HEK293T (cell line): ENCODE results near the gene AJM1.

Experiments
- CTCF ChIA-PET: fragments of 350-600 bp; formaldehyde crosslinking; extraction: SDS; loops from one replicate; lab custom pipeline; 2021; ENCODE audit warnings: antibody characterized with exemption, inconsistent platforms; lab: Yijun Ruan, JAX
- POLR2A ChIA-PET: fragments of 350-600 bp; formaldehyde crosslinking; extraction: SDS; loops from one replicate; lab custom pipeline; 2020; ENCODE audit warnings: antibody characterized with exemption, inconsistent platforms; lab: Yijun Ruan, JAX
- DNase-seq: peaks from one replicate; pipeline ENCODE4 v3.0.0; 2012; ENCODE audit warnings: mixed read lengths; ENCODE audit errors: extremely low spot score
- ARNT ChIP-seq: fragments of 450-650 bp; IDR thresholded peaks from 2 replicates; pipeline ENCODE4 v1.6.1; 2017; ENCODE audit warnings: mild to moderate bottlenecking
- BHLHE40 ChIP-seq: fragments of 450-650 bp; IDR thresholded peaks from 2 replicates; pipeline ENCODE4 v1.6.1; 2016; ENCODE audit warnings: mild to moderate bottlenecking, moderate library complexity, borderline replicate concordance
- CTBP1 ChIP-seq: fragments of 450-650 bp; IDR thresholded peaks from 2 replicates; pipeline ENCODE4 v1.6.1; 2016; ENCODE audit warnings: borderline replicate concordance
- ELF4 ChIP-seq: fragments of 450-650 bp; IDR thresholded peaks from 2 replicates; pipeline ENCODE4 v1.6.1; 2017; ENCODE audit warnings: antibody characterized with exemption
- FOXA1 ChIP-seq: fragments of 450-650 bp; IDR thresholded peaks from 2 replicates; pipeline ENCODE4 v1.6.1; 2016; ENCODE audit warnings: mild to moderate bottlenecking
- FOXK2 ChIP-seq: fragments of 450-650 bp; IDR thresholded peaks from 2 replicates; pipeline ENCODE4 v1.6.1; 2016; ENCODE audit warnings: mild to moderate bottlenecking
- FOXM1 ChIP-seq: fragments of 450-650 bp; IDR thresholded peaks from 2 replicates; pipeline ENCODE4 v1.6.1; 2017; ENCODE audit warnings: mild to moderate bottlenecking, borderline replicate concordance
- HDGF ChIP-seq: fragments of 450-650 bp; IDR thresholded peaks from 2 replicates; pipeline ENCODE4 v1.6.1; 2017; ENCODE audit warnings: antibody characterized with exemption, borderline replicate concordance
- L3MBTL2 ChIP-seq: fragments of 450-650 bp; conservative IDR thresholded peaks from 2 replicates; pipeline ENCODE4 v1.6.1; 2016; ENCODE audit warnings: mild to moderate bottlenecking
- LEF1 ChIP-seq: fragments of 450-650 bp; IDR thresholded peaks from 2 replicates; pipeline ENCODE4 v1.6.1; 2017; ENCODE audit warnings: mild to moderate bottlenecking, borderline replicate concordance
- NFRKB ChIP-seq: fragments of 450-650 bp; IDR thresholded peaks from 2 replicates; pipeline ENCODE4 v1.6.1; 2016; ENCODE audit warnings: mild to moderate bottlenecking, moderate library complexity
- SP1 ChIP-seq: fragments of 450-650 bp; IDR thresholded peaks from 2 replicates; pipeline ENCODE4 v1.6.1; 2017
- SUZ12 ChIP-seq: fragments of 450-650 bp; IDR thresholded peaks from 2 replicates; pipeline ENCODE4 v1.6.1; 2016; ENCODE audit warnings: mild to moderate bottlenecking
- TARDBP ChIP-seq: fragments of 450-650 bp; IDR thresholded peaks from 2 replicates; pipeline ENCODE4 v1.6.1; 2016
- ZNF384 ChIP-seq: fragments of 450-650 bp; IDR thresholded peaks from 2 replicates; pipeline ENCODE4 v1.6.1; 2016
- TF ChIP-seq, protein P1 (sequence below): fragments of 450-650 bp; IDR thresholded peaks from 2 replicates; pipeline ENCODE4 v1.6.1; 2016

AJM1 gene

DNA sequence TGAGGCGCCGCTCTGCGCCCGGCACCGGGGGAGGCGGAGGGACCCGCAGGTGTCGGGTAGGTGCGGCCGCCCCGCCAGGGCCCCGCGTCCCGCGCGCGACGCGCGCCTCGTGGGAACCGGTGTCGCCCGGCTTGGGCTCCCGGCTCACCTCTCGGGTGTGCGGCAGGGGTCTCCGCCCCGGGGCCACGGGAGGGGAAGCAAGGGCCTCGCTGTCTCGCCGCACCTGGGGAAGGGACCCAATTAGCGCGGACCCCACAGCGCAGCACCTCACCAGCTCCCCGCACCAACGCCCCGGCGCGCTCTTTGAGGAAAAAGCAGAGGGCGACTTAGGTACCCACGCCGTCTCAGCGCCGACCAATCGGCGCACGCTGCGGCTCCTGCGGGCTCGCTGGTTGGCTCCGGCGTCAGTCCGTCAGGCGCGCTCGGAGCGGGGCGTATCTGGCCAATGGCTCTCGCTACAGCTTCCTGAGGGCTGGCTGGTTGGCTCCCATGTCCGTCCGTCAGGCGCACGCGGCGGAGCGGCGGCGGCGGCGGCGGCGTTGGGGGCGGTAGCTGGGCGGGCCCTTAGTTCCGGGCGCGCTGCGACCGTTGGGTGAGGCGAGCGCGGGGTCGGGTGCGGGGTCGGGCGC, 43.8 kb downstream of the AJM1 start, which contains the start of gene TRAF2:
TSS of gene TRAF2 (plus strand) at position 567 of the 629 bp plus-strand sequence. CDS start 12,225 bp downstream, outside the sequence.
- ChIA-PET POLR2A (interaction anchor here (0.7 to 1.4 kb wide), 9 partner anchors 9 to 158 kb away, joined by 3 to 5 read pairs (median 3); partner anchors contain the start of gene EDF1), CTCF (interaction anchor here (0.8 kb wide), 1 partner anchor 101 kb away, joined by 4 read pairs; no protein-coding TSS in a partner anchor)
- DNase-seq, result peak; percentile 100
- no peak for TF ChIP-seq ELF4
- no peak for TF ChIP-seq LEF1
- TF ChIP-seq, protein P1, sequence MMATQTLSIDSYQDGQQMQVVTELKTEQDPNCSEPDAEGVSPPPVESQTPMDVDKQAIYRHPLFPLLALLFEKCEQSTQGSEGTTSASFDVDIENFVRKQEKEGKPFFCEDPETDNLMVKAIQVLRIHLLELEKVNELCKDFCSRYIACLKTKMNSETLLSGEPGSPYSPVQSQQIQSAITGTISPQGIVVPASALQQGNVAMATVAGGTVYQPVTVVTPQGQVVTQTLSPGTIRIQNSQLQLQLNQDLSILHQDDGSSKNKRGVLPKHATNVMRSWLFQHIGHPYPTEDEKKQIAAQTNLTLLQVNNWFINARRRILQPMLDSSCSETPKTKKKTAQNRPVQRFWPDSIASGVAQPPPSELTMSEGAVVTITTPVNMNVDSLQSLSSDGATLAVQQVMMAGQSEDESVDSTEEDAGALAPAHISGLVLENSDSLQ, result peak; percentile 100
- no peak for TF ChIP-seq FOXA1
- no peak for TF ChIP-seq CTBP1
- no peak for TF ChIP-seq FOXK2
- no peak for TF ChIP-seq TARDBP
- TF ChIP-seq SUZ12, result no peak
- no peak for TF ChIP-seq ARNT
- peak; percentile 70 for TF ChIP-seq L3MBTL2
- no peak for TF ChIP-seq HDGF
- no peak for TF ChIP-seq ZNF384
- no peak for TF ChIP-seq SP1
- no peak for TF ChIP-seq NFRKB
- no peak for TF ChIP-seq BHLHE40
- peak; percentile 14; the same call in 1 of the 2 replicates for TF ChIP-seq FOXM1

- peak; percentile 47 for DNase-seq
- ChIA-PET POLR2A (interaction anchor here (0.7 to 1.4 kb wide), 8 partner anchors 8 to 159 kb away, joined by 3 to 5 read pairs (median 4); partner anchors contain the start of gene EDF1), CTCF (interaction anchor here (0.8 kb wide), 1 partner anchor 102 kb away, joined by 4 read pairs; no protein-coding TSS in a partner anchor)
- no peak for TF ChIP-seq NFRKB
Observed at GRCh38 chr9:136886610-136887597, 44.6 kb downstream of the AJM1 start.

DNA sequence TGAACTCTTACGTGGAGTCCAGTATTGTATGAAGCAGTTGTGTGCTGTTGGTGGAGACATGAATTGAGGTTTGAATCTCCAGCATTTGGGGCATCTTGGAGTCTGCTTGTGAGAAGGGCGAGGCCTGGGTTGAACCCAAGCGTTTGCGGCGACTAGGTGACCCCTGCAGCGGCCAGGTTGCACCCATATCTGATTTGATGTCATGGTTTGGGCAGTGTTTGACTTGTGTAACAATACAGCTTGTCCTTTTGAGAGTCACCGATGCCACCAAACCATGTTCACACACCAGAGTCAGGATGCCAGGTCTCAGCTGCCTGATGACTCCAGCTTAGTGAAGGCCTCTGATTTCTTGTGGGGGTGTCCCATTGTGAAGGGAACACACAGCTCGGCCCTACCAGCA, 46.2 kb downstream of the AJM1 start:
- TF ChIP-seq FOXK2 (no peak), HDGF (no peak), TARDBP (no peak), FOXM1 (no peak), LEF1 (no peak), SUZ12 (no peak), CTBP1 (no peak), ZNF384 (no peak), L3MBTL2 (no peak), BHLHE40 (no peak), NFRKB (no peak), FOXA1 (no peak), ELF4 (no peak), ARNT (no peak)
- ChIA-PET POLR2A (no interaction called here), CTCF (no interaction called here)
- DNase-seq, result no peak

DNA sequence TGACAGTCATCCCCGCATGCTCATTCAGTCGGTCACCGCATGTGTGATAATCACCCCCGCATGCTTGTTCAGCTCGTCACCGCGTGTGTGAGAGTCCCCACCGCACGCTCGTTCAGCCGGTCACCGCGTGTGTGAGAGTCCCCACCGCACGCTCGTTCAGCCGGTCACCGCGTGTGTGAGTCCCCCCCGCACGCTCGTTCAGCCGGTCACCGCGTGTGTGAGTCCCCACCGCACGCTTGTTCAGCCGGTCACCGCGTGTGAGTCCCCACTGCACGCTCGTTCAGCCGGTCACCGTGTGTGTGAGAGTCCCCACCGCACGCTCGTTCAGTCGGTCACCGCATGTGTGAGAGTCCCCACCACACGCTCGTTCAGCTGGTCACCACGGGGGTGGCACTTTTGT, 47.6 kb downstream of the AJM1 start:
- no peak for TF ChIP-seq NFRKB
- TF ChIP-seq FOXM1, result no peak
- TF ChIP-seq SP1, result no peak
- no peak for TF ChIP-seq CTBP1
- no peak for TF ChIP-seq ARNT
- TF ChIP-seq L3MBTL2, result no peak
- TF ChIP-seq, protein P1, result no peak
- TF ChIP-seq LEF1, result no peak
- DNase-seq, result no peak
- POLR2A ChIA-PET, result no interaction called here
- CTCF ChIA-PET, result no interaction called here

DNA sequence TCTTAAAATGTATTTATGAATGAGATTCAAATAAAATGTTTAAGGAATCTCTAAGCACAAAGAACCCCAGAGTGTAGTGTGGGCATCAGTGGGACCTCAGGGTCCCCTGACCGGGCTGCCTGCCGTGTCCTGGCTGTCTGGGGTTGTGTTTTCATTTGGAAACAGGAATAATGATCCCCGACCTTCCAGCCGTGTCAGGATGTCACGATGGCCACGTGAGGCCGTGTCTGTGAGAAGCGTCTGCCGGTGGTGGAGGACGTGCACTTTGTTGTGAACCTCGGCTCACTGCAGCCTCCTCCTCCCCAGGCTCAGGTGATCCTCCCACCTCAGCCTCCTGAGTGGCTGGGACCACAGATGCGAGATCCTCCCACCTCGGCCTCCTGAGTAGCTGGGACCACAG, 48.4 kb downstream of the AJM1 start:
- ChIA-PET CTCF (no interaction called here), POLR2A (no interaction called here)
- no peak for DNase-seq
- no peak for TF ChIP-seq L3MBTL2
- no peak for TF ChIP-seq BHLHE40
- TF ChIP-seq TARDBP, result no peak
- no peak for TF ChIP-seq NFRKB
- TF ChIP-seq, protein P1, result no peak
- TF ChIP-seq FOXM1, result no peak
- no peak for TF ChIP-seq ARNT
- no peak for TF ChIP-seq SP1
- TF ChIP-seq CTBP1, result no peak
- TF ChIP-seq SUZ12, result no peak
- TF ChIP-seq FOXA1, result no peak
- TF ChIP-seq HDGF, result no peak
- TF ChIP-seq ELF4, result no peak
